Measurements from ENCODE around the gene CFAP90. TPM values are rescaled to one million over a fixed set of nuclear protein-coding genes. Genes with fewer than 3 reads are reported as not detected.

The CFAP90 gene
- total and polyA plus RNA-seq, 7 donors: 0.04 to 0.81 TPM; not detected in 5

- no peak overlapping the region for H3K4me3 ChIP-seq
- no peak for DNase-seq
- 81 to 83% methylated on average over 6 of the region's 6 CpGs for WGBS, 2 donors
- no peaks in the 10 kb centered on the region for H3K9me3 ChIP-seq
- TF ChIP-seq POLR2AphosphoS5 (IDR thresholded peaks at IDR 0.05): no peak
- TF ChIP-seq POLR2A (IDR thresholded peaks at IDR 0.05): no peak
- TF ChIP-seq EP300 (IDR thresholded peaks at IDR 0.05): no peak
- TF ChIP-seq, protein P1, sequence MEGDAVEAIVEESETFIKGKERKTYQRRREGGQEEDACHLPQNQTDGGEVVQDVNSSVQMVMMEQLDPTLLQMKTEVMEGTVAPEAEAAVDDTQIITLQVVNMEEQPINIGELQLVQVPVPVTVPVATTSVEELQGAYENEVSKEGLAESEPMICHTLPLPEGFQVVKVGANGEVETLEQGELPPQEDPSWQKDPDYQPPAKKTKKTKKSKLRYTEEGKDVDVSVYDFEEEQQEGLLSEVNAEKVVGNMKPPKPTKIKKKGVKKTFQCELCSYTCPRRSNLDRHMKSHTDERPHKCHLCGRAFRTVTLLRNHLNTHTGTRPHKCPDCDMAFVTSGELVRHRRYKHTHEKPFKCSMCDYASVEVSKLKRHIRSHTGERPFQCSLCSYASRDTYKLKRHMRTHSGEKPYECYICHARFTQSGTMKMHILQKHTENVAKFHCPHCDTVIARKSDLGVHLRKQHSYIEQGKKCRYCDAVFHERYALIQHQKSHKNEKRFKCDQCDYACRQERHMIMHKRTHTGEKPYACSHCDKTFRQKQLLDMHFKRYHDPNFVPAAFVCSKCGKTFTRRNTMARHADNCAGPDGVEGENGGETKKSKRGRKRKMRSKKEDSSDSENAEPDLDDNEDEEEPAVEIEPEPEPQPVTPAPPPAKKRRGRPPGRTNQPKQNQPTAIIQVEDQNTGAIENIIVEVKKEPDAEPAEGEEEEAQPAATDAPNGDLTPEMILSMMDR (IDR thresholded peaks at IDR 0.05): no peak
- intact Hi-C loops (cut with DNase I): no loop called here
- no peaks in the 10 kb centered on the region for H3K4me1 ChIP-seq
- no peaks in the 10 kb centered on the region for H3K27me3 ChIP-seq
- no peak overlapping the region for H3K27ac ChIP-seq
- H3K36me3 ChIP-seq: peaks cover 0 to 5% (median 0%) of the 10 kb centered on the region in 4 donors
These were observed 23.3 kb downstream of the CFAP90 start for GRCh38 chr5:7827610-7828009.

GRCh38 chr5:7825630-7826029 lies 25.3 kb downstream of the CFAP90 start:
- no peak for DNase-seq
- H3K4me1 ChIP-seq: no peaks in the 10 kb centered on the region
- H3K36me3 ChIP-seq: peaks cover 0 to 5% (median 0%) of the 10 kb centered on the region in 4 donors
- H3K9me3 ChIP-seq: no peaks in the 10 kb centered on the region
- H3K27me3 ChIP-seq: no peaks in the 10 kb centered on the region
- H3K27ac ChIP-seq: no peak overlapping the region
- no peak overlapping the region for H3K4me3 ChIP-seq
- intact Hi-C loops (cut with DNase I): no loop called here
- TF ChIP-seq, protein P1 (IDR thresholded peaks at IDR 0.05): no peak
- WGBS, 2 donors: 87 to 89% methylated on average over 11 of the region's 11 CpGs

DNA sequence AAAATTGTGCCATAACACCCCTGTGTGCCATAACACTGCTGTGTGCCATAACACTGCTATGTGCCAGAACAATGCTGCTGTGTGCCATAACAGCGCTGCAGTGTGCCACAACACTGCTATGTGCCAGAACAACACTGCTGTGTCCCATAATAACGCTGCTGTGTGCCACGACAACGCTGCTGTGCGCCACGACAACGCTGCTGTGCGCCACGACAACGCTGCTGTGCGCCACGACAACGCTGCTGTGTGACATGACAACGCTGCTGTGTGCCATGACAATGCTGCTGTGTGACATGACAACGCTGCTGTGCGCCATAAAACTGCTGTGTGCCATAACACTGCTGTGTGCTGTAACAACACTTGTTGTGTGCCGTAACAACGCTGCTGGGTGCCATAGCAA lies 25.9 kb downstream of the CFAP90 start:
- H3K4me3 ChIP-seq: no peak overlapping the region
- H3K9me3 ChIP-seq: no peaks in the 10 kb centered on the region
- DNase-seq: no peak
- H3K27ac ChIP-seq: no peak overlapping the region
- no peak for TF ChIP-seq POLR2AphosphoS5 (IDR thresholded peaks at IDR 0.05)
- peaks cover 0 to 5% (median 0%) of the 10 kb centered on the region in 4 donors for H3K36me3 ChIP-seq
- H3K27me3 ChIP-seq: no peaks in the 10 kb centered on the region
- WGBS, 2 donors: 72 to 91% methylated on average over 18 of the region's 18 CpGs
- intact Hi-C loops (cut with DNase I): no loop called here
- H3K4me1 ChIP-seq: no peaks in the 10 kb centered on the region

GRCh38 chr5:7823594-7823993 lies 27.3 kb downstream of the CFAP90 start:
- 50 to 53% methylated on average over 8 of the region's 8 CpGs for WGBS, 2 donors
- intact Hi-C loops (cut with DNase I): no loop called here
- no peaks in the 10 kb centered on the region for H3K27me3 ChIP-seq
- H3K36me3 ChIP-seq: peaks cover 0 to 5% (median 0%) of the 10 kb centered on the region in 4 donors
- TF ChIP-seq POLR2A (IDR thresholded peaks at IDR 0.05): no peak
- TF ChIP-seq, protein P1 (IDR thresholded peaks at IDR 0.05): no peak
- no peak for TF ChIP-seq EP300 (IDR thresholded peaks at IDR 0.05)
- no peak for TF ChIP-seq POLR2AphosphoS5 (IDR thresholded peaks at IDR 0.05)
- H3K27ac ChIP-seq: no peak overlapping the region
- no peaks in the 10 kb centered on the region for H3K9me3 ChIP-seq
- no peaks in the 10 kb centered on the region for H3K4me1 ChIP-seq
- DNase-seq: no peak
- no peak overlapping the region for H3K4me3 ChIP-seq

GRCh38 chr5:7822449-7822848 lies 28.5 kb downstream of the CFAP90 start:
- Histone ChIP-seq H3K36me3 (peaks cover 0 to 5% (median 0%) of the 10 kb centered on the region in 4 donors), H3K4me3 (no peak overlapping the region), H3K27me3 (no peaks in the 10 kb centered on the region), H3K9me3 (no peaks in the 10 kb centered on the region), H3K4me1 (no peaks in the 10 kb centered on the region), H3K27ac (no peak overlapping the region)
- no peak for DNase-seq
- TF ChIP-seq EP300 (IDR thresholded peaks at IDR 0.05) (no peak), POLR2A (IDR thresholded peaks at IDR 0.05) (no peak), POLR2AphosphoS5 (IDR thresholded peaks at IDR 0.05) (no peak)
- TF ChIP-seq, protein P1 (IDR thresholded peaks at IDR 0.05): no peak
- WGBS, 2 donors: 53 to 58% methylated on average over 3 of the region's 3 CpGs
- intact Hi-C loops (cut with DNase I): no loop called here

Data from sigmoid colon (tissue), 7 donors.